ENCODE data around the gene CARD11.
A peak's percentile ranks its signal among the peaks of the same experiment; 100 is the strongest.

CARD11 gene

DNA sequence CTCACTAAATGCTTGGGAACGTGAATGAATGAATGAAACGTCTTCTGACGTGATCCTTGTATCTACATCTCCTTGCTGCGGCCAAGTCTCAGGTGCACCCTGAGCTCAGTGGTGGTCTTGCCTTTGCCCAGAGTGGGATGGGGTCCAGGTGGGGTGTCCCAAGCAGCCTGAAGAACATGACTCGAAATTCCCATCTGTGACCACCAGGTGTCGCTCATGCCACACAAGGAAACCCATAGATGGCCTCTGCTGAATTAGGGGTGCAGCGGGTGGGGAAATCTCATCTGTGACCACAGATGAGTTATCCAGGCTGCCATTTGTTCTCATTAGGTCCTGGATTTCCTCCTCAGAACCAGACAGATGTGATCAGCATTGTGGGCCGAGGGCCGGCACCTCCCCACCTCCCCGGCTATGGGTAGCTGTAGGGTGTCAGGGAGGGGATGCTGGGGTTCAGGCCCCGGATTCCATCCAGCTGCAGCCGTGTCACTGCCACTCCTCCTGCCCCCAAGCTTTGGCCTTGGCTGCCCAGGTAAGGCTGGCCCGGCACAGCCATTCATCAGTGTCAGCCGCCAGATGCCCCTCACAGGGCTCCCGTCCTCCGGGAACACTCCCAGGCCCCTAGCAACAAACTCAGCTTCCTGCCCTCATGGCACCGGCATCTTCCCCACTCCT lies 178.5 kb downstream of the CARD11 start:
- peak; percentile 85 for DNase-seq (ENCODE audit: low read depth)
- no peak overlapping the region for H3K4me3 ChIP-seq (ENCODE audit: low read depth, low read length)
- TF ChIP-seq, protein P1, sequence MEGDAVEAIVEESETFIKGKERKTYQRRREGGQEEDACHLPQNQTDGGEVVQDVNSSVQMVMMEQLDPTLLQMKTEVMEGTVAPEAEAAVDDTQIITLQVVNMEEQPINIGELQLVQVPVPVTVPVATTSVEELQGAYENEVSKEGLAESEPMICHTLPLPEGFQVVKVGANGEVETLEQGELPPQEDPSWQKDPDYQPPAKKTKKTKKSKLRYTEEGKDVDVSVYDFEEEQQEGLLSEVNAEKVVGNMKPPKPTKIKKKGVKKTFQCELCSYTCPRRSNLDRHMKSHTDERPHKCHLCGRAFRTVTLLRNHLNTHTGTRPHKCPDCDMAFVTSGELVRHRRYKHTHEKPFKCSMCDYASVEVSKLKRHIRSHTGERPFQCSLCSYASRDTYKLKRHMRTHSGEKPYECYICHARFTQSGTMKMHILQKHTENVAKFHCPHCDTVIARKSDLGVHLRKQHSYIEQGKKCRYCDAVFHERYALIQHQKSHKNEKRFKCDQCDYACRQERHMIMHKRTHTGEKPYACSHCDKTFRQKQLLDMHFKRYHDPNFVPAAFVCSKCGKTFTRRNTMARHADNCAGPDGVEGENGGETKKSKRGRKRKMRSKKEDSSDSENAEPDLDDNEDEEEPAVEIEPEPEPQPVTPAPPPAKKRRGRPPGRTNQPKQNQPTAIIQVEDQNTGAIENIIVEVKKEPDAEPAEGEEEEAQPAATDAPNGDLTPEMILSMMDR (IDR thresholded peaks at IDR 0.05; ENCODE audit: low read depth, low read length): peak; percentile 91
- no peak for TF ChIP-seq MYC (IDR thresholded peaks at IDR 0.05; ENCODE audit: low read depth, low read length)

DNA sequence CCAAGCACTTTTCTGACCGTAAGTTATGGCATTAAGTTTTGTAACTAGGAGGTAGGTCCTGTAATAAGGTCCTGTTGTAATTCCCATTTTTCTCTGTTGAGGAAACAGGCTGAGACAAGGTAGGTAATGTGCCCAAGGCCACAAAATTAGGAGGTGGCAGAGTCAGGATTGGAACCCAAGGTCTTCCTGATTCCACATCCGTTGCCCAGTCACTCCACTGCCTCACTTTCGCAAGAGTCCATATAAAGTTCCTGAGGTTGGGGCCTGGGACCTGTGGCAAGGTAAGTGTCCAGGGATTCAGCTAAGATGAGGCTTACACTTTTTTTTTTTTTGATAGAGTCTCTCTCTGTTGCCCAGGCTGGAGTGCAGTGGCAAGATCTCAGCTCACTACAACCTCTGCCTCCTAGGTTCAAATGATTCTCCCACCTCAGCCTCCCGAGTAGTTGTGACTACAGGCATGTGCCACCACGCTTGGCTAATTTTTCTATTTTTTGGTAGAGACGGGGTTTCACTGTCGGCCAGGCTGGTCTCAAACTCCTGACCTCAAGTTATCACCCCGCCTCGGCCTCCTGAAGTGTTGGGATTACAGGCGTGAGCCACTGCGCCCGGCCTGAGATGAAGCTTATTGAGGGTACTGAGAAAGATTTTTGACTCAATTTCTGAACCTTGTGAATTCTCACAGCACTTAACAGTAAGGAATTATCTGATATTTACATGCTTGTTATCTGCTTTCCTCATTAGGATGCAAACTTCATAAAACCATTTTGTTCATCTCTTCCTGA lies 179.3 kb downstream of the CARD11 start:
- no peak for TF ChIP-seq MYC (IDR thresholded peaks at IDR 0.05; ENCODE audit: low read depth, low read length)
- TF ChIP-seq, protein P2, sequence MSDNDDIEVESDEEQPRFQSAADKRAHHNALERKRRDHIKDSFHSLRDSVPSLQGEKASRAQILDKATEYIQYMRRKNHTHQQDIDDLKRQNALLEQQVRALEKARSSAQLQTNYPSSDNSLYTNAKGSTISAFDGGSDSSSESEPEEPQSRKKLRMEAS (IDR thresholded peaks at IDR 0.05; ENCODE audit: low read depth, low read length): no peak
- no peak overlapping the region for H3K4me3 ChIP-seq (ENCODE audit: low read depth, low read length)
- no peak for DNase-seq (ENCODE audit: low read depth)

DNA sequence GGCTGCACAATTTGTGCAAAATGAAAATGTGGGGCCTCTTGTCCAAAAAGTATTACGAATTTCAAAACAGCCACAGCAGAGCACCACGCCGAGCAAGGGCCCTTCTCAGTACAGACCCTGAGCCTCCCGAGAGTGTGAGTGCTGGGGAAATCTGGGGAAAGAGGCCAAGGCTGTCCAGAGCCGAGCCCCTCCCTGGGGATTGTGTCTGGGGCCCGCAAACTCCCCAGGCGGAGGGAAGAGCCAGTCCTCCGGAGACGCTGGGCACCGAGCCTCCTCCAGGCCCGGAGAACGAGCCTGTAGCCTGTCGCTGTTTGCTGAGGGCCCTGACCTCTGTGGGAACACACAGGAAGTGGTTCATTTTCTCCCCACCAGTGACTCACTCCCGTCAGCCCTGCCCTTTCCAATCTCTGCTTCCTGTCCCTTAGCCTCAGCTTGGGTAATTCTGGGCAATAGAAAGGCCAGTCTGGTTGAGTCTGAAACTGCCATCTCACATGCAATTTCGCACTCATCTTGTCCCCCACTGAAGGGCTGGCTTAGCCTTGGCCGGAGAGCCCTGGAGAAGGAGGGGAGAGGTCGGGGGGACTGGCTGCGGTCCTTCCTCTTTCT lies 180.1 kb downstream of the CARD11 start:
- peak; percentile 71 for TF ChIP-seq MYC (IDR thresholded peaks at IDR 0.05; ENCODE audit: low read depth, low read length)
- TF ChIP-seq, protein P1 (IDR thresholded peaks at IDR 0.05; ENCODE audit: low read depth, low read length): no peak
- TF ChIP-seq POLR2A (IDR thresholded peaks at IDR 0.05; ENCODE audit: extremely low read depth, insufficient read length): peak; percentile 54
- TF ChIP-seq, protein P2 (IDR thresholded peaks at IDR 0.05; ENCODE audit: low read depth, low read length): peak; percentile 65
- peak; percentile 100 for DNase-seq (ENCODE audit: low read depth)
- H3K4me3 ChIP-seq (ENCODE audit: low read depth, low read length): peak overlapping the region; percentile 21

DNA sequence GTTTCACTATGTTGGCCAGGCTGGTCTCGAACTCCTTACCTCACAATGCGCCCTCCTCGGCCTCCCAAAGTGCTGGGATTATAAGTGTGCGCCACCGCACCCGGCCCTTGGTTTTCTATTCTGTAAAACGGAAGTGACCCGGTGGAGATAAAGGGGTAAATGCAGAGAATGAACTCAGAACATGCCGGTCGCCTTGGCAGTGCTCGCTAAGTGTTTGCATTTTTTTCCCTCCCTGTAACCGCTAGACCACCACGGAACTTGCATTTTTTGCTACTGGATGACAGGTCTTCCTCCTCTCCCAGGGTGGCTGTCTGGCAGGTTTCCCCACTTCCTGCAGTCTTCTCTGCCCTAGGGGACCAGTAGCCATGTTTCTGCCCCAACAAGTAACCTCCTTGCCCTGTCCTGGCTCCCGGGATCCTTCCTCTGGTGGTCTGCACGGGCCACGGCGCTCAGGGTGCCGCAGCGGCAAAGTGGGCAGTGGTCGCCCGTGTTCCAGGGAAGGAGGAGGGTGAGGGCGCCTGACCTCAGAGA lies 180.8 kb downstream of the CARD11 start:
- TF ChIP-seq, protein P1 (IDR thresholded peaks at IDR 0.05; ENCODE audit: low read depth, low read length): no peak
- TF ChIP-seq MYC (IDR thresholded peaks at IDR 0.05; ENCODE audit: low read depth, low read length): no peak
- TF ChIP-seq, protein P2 (IDR thresholded peaks at IDR 0.05; ENCODE audit: low read depth, low read length): 0 out of 2 replicates have a peak, but pooled peaks have one; percentile 6
- DNase-seq (ENCODE audit: low read depth): peak; percentile 95
- peak overlapping the region; percentile 21 for H3K4me3 ChIP-seq (ENCODE audit: low read depth, low read length)

DNA sequence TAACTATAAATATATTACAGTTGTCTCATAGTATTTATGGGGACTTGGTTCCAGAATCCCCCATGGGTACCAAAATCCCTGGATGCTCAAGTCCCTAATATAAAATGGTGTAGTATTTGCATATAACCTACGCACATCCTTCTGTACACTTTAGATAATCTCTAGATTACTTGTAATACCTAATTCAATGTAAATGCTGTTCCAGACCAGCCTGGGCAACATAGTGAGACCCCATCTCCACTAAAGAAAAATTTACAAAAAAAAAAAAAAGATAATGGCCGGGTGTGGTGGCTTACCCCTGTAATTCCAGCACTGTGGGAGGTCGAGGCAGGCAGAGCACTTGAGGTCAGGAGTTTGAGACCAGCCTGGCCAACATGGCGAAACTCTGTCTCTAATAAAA lies 182.2 kb downstream of the CARD11 start:
- no peak for DNase-seq (ENCODE audit: low read depth)
- TF ChIP-seq MYC (IDR thresholded peaks at IDR 0.05; ENCODE audit: low read depth, low read length): no peak
- TF ChIP-seq POLR2A (IDR thresholded peaks at IDR 0.05; ENCODE audit: extremely low read depth, insufficient read length): no peak
- TF ChIP-seq, protein P1 (IDR thresholded peaks at IDR 0.05; ENCODE audit: low read depth, low read length): no peak
- TF ChIP-seq, protein P2 (IDR thresholded peaks at IDR 0.05; ENCODE audit: low read depth, low read length): no peak
- H3K4me3 ChIP-seq (ENCODE audit: low read depth, low read length): no peak overlapping the region

DNA sequence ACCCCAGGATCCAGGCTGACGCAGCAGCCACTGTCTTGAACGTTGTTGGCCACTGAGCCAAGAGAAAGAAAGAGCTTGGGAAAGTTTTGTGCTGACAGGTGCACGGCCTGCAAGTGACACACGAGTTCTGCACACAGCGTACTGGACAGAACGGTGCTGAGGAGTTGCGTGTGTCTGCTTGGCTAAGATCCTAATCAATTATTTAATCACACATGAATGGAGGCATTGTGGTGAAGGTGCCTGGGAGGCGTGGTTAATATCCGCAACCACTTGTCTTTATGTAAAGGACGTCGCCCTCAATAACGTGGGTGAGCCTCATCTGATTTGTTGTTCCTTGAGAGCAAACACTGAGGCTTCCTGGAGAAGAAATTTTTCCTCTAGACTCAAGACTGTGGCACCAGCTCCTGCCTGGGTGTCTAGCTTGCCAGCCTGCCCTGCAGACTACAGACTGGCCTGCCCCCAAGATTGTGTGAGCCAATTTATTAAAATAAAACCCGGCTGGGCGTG lies 183.0 kb downstream of the CARD11 start:
- no peak overlapping the region for H3K4me3 ChIP-seq (ENCODE audit: low read depth, low read length)
- TF ChIP-seq, protein P2 (IDR thresholded peaks at IDR 0.05; ENCODE audit: low read depth, low read length): no peak
- TF ChIP-seq MYC (IDR thresholded peaks at IDR 0.05; ENCODE audit: low read depth, low read length) (no peak), POLR2A (IDR thresholded peaks at IDR 0.05; ENCODE audit: extremely low read depth, insufficient read length) (no peak)
- TF ChIP-seq, protein P1 (IDR thresholded peaks at IDR 0.05; ENCODE audit: low read depth, low read length): no peak
- no peak for DNase-seq (ENCODE audit: low read depth)
